B cell (primary cell): ENCODE data around the gene MAML3.

Experiments
- CTCF ChIP-seq: fragments of 200-600 bp; IDR thresholded peaks from one replicate; pipeline ENCODE4 v1.8.0; 2022; ENCODE audit warnings: antibody characterized with exemption, mild to moderate bottlenecking
- EZH2 ChIP-seq: IDR thresholded peaks from 2 replicates; pipeline ENCODE4 v1.6.1; 2012; ENCODE audit warnings: borderline replicate concordance, low read depth, mild to moderate bottlenecking, moderate library complexity, low read length; ENCODE audit not compliant: insufficient read depth, poor library complexity, severe bottlenecking

GRCh38 chr4:139676365-139676764, 477.6 kb downstream of the MAML3 start:
- TF ChIP-seq CTCF: no peak
- TF ChIP-seq EZH2: no peak
